Measurements from ENCODE around the gene KRTAP5-8.
"Not testable (repeated sequence)": the region's sequence is repeated elsewhere in the genome, so short reads cannot be mapped to it uniquely, and the experiment has no call there.

The KRTAP5-8 gene

GRCh38 chr11:71575723-71576424, 38.0 kb downstream of the KRTAP5-8 start:
- DNase-seq = no peak

DNA sequence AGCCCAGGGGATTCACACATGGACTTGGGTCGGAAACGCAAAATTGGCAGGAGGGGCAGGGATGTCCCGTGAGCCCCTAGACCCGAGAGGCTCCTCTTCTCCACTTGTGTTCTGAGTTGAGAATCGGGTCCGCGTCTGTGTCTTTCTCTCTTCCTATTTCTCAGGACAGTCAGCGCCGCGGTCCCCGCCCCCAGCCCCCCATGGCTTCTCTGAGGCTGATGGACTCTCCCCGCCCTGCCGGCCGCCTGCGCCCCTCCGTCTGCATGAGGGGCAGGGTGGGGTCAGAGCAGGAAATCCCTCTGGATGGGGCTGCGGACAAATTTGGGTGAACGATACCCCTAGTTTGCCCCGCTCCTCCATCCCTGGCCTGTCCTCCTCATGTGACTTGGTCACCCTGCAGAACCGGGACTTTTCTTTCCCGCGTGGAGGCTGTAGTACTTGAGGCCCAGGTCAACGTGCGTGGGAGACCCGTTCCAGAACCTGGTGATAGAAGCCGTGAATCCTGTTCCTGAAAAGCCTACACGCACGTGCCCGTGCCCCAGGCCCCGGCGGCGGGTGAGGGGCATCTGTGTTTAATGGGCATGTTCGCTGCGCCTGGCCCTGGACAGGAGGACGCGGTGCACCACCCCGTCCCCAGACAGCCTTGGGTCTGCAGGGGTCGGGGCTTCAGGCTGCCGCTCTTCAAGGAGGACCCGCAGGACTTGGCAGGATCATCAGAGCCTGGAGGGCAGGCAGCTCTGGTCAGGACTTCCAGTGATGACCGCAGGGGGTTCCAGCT, 39.1 kb downstream of the KRTAP5-8 start:
- DNase-seq = not testable (repeated sequence)

GRCh38 chr11:71577469-71578004, 39.7 kb downstream of the KRTAP5-8 start:
- no peak for DNase-seq

DNA sequence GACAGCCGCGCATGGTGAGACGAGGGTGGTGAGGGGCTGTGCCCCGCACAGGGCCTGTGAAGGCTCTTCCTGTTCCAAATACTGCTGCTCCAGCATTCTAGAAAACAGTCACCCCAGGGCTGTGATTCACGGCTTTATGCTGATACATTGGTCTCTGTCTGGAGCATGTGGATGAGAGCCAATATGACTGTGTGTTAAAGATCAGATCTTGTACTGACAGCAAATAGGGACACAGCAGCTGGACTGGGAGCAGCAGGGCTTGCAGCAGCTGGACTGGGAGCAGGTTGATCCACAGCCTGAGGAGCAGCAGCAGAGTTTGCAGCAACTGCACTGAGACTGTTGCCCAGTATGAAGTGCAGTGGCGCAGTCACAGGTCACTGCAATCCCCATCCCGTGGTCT, 41.7 kb downstream of the KRTAP5-8 start:
- not testable (repeated sequence) for DNase-seq

DNA sequence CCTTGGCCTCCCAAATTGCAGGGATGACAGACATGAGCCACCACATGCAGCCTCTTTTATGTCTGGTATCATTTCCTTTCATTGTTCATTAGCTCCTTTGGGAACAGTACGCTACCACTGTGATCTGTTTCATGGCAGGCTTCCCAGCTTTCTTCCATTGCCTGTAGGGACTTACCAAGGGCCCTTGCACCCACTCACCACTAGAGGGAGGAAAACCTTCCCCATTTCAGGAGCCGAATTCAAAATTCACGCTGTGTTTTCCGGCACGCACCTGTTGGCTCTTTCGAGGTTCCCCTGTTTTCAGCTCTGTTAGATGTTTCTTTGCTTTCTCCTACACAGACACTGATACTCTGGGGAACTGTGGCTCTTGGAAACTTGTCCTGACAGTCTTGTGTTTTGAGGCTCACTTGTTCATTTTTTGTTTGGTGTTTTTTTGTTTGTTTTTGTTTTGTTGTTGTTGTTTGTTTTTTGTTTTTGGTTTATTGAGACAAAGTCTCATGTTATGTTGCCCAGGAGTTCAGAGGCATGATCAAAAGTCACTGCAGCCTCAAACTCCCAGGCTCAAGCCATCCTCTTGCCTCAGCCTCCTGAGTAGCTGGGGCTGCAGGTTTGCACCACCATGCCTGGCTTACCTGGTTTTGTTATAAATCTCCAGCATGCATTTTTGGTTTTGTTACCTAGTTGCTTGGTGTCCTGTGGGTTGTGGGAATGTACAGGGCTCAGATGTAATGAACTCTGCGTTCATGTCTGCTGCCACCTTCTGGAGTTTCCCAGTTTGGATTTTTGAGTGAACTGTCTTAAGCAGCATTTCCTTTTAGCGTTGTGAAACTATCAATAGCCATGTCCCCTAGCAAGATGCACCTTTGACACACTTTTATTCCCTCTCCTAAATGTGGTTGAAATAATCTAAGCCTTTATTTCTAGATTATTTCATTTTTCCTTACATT, 42.5 kb downstream of the KRTAP5-8 start:
- no peak for DNase-seq

DNA sequence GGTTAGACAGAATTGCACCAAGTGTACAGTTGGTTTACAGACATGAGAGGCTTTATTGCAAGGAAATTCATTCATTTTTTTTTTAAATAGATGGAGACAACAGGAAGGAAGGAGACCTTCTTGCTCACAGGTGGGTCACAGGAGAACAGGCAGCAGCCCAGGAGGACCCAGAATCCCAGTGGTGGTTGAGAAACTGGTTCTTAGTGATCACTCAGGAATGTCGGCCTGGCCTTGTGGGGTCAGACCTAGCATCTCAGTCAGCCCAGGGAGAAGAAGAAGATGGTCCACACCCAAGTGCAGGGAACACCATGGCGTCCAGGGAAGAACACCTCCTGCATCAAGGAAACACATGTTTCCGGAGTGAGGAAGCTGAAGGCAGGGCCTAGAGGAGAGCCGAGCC, 44.0 kb downstream of the KRTAP5-8 start:
- no peak for DNase-seq

GRCh38 chr11:71582309-71582895, 44.6 kb downstream of the KRTAP5-8 start, which contains the start of gene KRTAP5-11:
TSS of gene KRTAP5-11 (minus strand) at chr11:71582875. CDS start at chr11:71582837, 38 bp downstream.
- DNase-seq = no peak

DNA sequence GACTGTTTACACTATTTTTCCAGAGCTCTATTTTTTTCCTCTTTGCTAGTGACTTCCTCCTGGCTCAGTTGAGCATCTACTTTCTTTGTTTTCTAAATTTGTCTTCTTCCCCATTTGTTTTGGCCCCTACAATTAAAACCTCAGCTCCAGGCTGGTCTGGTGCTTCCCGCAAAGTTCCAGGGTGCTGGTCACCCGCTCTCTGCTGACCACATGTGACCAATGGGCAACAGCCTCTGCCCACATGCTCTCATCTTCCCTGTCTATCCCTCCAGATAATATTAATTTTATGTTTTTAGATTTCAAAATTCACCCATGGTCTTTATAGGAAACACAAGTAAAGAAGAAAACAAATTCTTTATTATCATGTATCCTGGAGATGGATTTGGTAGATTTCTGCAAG, 45.1 kb downstream of the KRTAP5-8 start:
- DNase-seq = not testable (repeated sequence)

GRCh38 chr11:71585673-71586072, 47.8 kb downstream of the KRTAP5-8 start:
- DNase-seq = not testable (repeated sequence)

DNA sequence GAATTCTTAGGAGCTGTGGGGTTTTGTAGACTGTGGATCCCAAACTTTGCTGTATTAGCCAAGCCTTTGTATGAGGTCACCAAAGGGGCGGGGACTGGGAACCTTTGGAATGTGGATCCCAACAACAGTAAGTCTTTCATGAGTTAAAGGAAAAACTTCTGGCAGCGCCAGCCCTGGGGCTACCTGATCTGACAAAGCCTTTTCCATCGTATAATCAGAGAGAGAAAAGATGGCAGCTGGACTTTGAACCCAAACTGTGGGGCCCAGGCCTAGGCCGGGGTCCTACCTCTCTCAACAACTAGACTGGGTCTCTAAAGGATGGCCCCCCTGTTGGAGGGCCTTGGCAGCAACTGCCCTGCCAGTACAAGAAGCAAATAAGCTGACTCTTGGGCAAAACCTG, 50.5 kb downstream of the KRTAP5-8 start:
- not testable (repeated sequence) for DNase-seq
